ENCODE data around the gene TRIM27.
"Not testable (repeated sequence)": the region's sequence is repeated elsewhere in the genome, so short reads cannot be mapped to it uniquely, and the experiment has no call there.

Gene TRIM27

DNA sequence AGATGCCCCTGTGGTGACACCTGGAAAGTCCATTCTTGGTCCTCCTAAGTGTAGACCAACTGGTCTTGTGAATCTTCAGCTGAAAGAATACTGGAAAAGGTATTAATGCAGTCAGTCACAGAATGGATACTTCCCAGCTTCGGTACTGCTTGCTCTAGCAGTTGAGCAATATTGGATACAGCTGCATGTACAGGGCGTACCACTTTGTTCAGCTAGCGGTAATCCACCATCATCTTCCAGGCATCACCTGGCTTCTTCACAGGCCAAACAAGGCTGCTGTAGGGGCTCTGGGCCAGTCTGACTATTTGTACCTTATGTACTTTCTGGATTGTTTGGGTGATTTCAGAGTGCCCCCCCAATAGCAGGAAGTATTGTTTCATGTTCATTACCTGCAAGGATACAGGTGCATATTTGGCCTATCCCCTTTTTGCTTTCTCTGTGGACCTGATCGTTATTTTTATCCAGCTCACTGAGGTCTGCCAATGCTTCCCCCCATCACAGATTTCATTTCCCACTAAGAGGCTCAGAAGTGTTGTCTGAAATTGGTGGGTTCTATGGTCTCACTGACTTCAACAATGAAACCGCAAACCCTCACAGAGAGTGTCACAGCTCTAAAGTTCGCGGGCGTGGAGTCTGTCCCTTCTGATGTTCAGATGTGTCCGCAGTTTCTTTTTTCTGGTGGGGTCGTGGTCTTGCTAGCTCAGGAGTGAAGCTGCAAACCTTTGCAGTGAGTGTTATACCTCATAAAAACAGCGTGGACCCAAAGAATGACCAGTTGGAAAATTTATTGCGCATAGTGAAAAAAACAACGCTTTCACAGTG lies 52.2 kb downstream of the TRIM27 start:
- TF ChIP-seq POLR2A (IDR thresholded peaks at IDR 0.05; ENCODE audit: low read depth, low read length): no peak
- FAIRE-seq: no peak
- DNase-seq (ENCODE audit: insufficient read length, low spot score): no peak

DNA sequence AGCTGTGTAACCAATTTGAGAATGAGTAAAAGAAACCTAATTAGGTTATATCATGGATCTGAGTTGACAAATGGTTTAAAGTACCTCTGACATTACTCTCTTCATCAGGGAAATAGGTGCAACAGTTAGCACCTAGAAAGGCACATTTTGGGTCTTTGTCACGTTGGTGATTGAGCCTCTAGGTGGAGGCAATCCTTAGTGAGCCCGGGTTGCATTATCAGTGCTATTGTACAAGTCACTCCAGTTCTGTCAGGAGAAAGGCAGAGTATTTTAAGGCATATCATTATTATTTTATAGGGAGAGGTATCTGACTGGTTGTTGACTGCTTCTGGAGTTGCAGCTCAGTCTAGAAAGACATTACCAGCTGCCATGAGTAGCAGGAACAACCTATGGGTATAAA lies 54.9 kb downstream of the TRIM27 start:
- DNase-seq (ENCODE audit: insufficient read length, low spot score) (no peak), FAIRE-seq (no peak)
- TF ChIP-seq POLR2A (IDR thresholded peaks at IDR 0.05; ENCODE audit: low read depth, low read length): no peak

DNA sequence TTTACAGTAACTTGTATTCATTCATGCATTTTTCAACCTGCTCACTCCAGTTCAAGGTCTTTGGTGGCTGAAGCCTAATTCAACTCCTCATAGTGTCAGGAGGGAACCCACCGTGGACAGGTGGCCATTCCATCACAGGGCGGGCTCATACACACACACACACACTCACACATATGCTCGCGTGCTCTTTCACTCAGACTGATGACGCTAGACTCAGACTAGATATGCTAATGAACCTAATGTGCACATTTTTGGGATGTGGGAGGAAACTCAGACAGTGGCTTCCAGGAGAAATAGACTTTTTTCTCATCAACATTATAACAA lies 56.7 kb downstream of the TRIM27 start:
- TF ChIP-seq POLR2A (IDR thresholded peaks at IDR 0.05; ENCODE audit: low read depth, low read length): no peak
- FAIRE-seq: no peak
- no peak for DNase-seq (ENCODE audit: insufficient read length, low spot score)

DNA sequence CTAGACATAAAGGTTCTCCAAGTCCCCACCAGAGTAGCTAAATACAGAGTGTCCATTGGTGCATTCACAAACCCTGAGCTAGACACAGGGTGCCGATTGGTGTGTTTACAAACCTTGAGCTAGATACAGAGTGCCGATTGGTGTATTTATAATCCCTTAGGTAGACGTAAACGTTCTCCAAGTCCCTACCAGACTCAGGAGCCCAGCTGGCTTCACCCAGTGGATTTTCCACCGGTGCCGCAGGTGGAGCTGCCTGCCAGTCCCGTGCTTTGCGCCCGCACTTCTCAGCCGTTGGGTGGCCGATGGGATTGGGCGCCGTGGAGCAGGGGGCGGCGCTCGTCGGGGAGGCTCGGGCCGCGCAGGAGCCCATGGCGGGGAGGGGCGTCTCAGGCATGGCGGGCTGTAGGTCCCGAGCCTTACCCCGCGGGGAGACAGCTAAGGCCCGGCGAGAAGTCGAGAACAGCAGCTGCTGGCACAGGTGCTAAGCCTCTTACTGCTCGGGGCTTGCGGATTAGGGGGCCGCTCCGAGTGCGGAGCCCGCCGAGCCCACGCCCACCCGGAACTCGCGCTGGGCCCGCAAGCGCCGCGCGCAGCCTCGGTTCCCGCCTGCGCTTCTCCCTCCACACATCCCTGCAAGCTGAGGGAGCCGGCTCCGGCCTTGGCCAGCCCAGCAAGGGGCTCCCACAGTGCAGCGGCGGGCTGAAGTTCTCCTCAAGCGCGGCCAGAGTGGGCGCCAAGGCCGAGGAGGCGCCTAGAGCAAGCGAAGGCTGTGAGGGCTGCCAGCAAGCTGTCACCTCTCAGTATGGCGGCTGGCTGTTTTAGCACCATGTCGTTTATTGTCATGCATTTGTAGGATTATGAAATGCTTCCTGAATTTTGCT lies 57.3 kb downstream of the TRIM27 start:
- FAIRE-seq; DNase-seq (ENCODE audit: insufficient read length, low spot score): not testable (repeated sequence)

DNA sequence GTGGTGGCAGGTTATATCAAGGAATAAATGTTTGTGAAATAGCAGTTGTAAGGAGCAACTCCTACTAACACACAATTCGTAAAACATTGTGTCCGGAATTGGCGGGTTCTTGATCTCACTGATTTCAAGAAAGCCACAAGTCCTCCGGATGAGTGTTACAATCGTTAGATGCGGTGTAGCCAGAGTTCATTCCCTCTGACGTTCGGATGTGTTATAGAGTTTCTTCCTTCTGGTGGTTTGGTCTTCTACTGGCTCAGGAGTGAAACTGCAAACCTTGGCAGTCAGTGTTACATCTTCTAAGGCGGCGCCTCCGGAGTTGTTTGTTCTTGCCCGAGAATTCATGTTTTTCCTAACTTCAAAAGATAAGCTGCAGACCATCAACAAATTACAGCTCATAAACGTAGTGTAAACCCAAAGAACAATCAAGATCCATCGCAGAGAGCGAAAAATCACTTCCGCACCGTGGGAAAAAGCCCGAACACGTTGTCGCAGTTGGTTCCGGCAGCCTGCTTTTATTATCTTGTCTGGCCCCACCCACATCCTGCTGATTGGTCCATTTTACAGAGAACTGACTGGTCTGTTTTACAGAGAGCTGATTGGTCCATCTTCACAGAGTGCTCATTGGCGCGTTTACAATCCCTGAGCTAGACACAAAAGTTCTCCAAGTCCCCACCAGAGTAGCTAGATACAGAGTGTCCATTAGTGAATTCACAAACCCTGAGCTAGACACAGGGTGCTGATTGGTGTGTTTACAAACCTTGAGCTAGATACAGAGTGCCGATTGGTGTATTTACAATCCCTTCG lies 58.2 kb downstream of the TRIM27 start:
- TF ChIP-seq POLR2A (IDR thresholded peaks at IDR 0.05; ENCODE audit: low read depth, low read length): no peak
- DNase-seq (ENCODE audit: insufficient read length, low spot score) (no peak), FAIRE-seq (no peak)

More for the DNA sequence above, 57.3 kb downstream of the TRIM27 start:
- TF ChIP-seq POLR2A (IDR thresholded peaks at IDR 0.05; ENCODE audit: low read depth, low read length): 0 out of 2 replicates have a peak, but pooled peaks have one; percentile 34

DNA sequence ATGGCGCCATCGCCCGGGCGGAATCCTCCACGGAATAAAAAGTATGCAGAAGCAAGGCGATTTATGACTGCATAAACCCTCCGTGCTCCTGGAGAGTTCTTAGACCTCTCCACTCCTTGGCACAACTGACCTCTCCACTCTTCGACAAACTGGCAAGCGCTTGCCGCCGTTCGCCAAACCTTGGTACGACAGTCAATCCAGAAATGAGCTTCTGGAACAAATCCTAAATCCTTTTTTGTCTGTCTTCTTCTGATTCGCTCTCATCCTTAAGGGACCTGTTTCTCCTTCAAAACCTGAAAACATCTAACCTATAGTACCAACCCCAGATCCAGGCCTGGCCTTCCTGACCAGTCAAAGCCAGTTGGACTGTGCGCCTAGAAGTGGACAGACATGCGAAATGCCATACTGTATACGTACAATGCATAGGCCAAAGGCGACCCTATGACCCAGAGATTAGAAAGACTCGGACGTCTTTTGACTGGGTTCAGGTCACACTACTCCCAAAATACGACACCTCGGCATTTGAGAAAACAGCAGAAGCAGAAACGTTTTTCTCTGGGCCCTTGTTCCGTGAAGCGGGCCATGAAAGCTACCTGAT lies 59.4 kb downstream of the TRIM27 start:
- no peak for DNase-seq (ENCODE audit: insufficient read length, low spot score)
- TF ChIP-seq POLR2A (IDR thresholded peaks at IDR 0.05; ENCODE audit: low read depth, low read length): no peak
- no peak for FAIRE-seq

DNA sequence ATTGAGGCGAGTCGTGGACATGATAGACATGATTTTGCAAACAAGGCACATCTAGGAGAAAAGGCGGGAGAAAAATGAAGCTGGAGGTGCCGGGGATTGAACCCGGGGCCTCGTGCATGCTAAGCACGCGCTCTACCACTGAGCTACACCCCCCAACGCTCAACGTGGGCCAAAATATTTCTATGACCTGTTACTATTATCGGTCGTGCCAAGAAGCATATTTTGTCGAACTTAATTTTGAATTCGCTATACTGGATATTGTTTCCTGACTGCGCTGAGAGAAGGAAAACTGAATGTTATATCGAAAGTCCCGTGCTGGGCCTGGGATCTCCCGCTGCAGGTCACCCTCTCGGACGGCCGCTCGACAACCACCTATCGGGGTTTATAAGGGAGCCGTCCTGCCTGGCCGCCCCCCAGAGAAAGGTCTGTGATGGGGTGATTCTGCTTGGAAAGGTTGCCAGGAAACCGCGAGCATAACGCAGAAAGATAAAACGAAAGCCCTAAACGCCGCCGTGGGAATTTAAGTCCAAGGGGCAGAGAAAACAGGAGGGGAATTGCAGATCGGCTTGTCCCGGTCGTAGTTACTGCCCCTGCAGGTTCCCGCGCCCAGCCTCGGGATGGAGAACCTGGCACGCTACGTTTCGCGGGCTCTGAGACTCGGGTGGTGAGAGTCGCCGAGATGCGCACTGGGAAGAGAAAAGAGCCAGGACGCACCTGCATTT lies 60.0 kb downstream of the TRIM27 start:
- DNase-seq (ENCODE audit: insufficient read length, low spot score) (no peak), FAIRE-seq (no peak)
- TF ChIP-seq POLR2A (IDR thresholded peaks at IDR 0.05; ENCODE audit: low read depth, low read length): no peak

DNA sequence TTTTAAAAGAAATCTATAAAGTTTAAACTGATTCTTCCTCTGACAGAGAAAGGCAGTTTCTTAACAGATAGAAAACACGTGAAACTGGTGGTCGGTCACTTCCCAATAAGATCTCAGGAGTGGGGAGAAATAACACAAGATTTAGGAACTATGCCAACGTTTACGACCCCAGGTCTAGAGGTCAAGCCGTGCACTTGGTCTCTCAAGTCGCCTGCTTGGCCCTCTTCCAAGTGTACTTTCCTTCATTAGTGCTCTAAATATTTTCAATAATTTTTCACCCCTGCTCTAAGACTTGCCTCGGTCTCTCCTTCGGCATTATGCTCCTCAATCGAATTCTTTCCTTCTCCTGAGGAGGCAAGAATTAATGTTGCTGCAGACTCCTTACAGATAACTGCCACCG lies 61.7 kb downstream of the TRIM27 start:
- DNase-seq (ENCODE audit: insufficient read length, low spot score) (no peak), FAIRE-seq (no peak)
- no peak for TF ChIP-seq POLR2A (IDR thresholded peaks at IDR 0.05; ENCODE audit: low read depth, low read length)

DNA sequence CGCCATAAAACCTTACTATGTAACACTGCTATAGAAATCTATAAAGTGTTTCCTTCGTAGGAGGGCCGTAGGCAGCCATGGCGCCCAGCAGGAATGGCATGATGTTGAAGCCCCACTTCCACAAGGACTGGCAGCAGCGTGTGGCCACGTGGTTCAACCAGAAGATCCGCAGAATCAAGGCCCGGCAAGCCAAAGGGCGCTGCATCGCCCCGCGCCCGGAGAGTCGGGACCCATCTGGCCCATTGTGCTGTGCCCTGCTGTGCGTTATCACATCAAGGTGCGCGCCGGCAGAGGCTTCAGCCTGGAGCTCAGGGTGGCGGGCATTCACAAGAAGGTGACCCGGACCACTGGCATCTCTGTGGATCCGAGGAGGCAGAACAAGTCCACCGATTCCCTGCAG lies 62.4 kb downstream of the TRIM27 start:
- no peak for FAIRE-seq
- TF ChIP-seq POLR2A (IDR thresholded peaks at IDR 0.05; ENCODE audit: low read depth, low read length): no peak
- no peak for DNase-seq (ENCODE audit: insufficient read length, low spot score)

DNA sequence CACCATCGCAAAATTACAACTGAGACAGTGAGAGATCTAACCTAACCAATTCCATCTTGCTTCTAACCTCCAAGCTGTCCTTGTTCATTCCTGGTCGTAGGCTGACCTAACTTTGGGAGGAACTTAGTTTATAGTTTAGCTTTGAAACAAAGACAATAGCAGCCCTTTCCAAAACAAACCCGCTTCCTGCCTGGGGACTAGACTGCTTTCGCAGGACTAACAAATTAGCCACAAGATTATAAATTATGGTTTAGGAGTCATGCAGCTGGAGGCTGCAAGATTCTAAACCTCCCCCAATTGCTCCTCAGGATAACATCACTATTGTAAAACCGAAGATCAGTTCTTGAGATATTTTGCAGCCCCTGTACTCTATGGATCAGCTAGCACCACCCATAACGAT lies 63.2 kb downstream of the TRIM27 start:
- no peak for TF ChIP-seq POLR2A (IDR thresholded peaks at IDR 0.05; ENCODE audit: low read depth, low read length)

DNA sequence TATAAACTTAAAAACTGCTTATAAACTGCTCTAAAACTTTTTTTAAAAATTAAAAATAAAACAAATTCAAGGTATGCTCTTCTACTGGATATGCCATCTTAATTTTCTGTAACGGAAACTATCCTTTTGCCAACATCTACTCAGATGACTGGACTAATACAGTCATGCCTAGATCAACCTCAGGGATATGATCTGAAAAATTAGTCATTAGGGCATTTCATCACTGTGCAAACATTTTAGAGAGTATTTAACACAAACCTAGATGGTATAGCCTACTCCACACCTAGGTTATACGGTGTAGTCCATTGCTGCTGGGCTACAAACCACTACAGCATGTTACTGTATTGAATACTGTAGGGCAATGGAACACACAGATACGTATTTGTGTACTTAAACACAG lies 64.8 kb downstream of the TRIM27 start:
- DNase-seq (ENCODE audit: insufficient read length, low spot score) (no peak), FAIRE-seq (no peak)
- no peak for TF ChIP-seq POLR2A (IDR thresholded peaks at IDR 0.05; ENCODE audit: low read depth, low read length)

More for the DNA sequence above, 63.2 kb downstream of the TRIM27 start:
- DNase-seq (ENCODE audit: insufficient read length, low spot score) (no peak), FAIRE-seq (no peak)

DNA sequence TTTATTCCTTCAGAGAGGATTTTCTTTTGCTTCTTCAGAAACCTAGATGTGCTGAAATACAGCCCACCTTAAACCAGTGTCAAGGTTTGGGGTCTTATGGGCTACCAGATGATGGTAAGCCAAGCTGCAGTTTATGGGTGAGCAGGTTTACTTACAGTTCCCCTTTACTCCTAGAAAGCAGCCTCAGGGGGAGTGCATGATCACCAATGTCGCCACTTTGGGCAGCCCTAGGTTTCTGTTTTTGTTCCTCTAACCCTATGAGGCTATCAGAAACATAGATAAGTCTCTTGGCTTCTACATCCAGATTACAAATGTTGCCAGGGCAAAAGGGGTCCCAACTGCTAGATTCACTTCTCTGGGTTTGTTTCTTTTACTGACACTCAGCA lies 67.2 kb downstream of the TRIM27 start:
- TF ChIP-seq POLR2A (IDR thresholded peaks at IDR 0.05; ENCODE audit: low read depth, low read length): no peak
- FAIRE-seq (no peak), DNase-seq (ENCODE audit: insufficient read length, low spot score) (no peak)

DNA sequence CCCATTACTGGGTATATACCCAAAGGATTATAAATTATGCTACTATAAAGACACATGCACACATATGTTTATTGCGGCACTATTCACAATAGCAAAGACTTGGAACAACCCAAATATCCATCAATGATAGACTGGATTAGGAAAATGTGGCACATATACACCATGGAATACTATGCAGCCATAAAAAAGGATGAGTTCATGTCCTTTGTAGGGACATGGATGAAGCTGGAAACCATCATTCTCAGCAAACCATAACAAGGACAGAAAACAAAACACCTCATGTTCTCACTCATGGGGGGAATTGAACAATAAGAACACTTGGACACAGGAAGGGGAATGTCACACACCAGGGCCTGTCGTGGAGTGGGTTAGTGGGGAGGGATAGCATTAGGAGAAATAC lies 69.4 kb downstream of the TRIM27 start:
- FAIRE-seq; DNase-seq (ENCODE audit: insufficient read length, low spot score): not testable (repeated sequence)

All from H54 (cell line).